Fibroblast of skin of right biceps (primary cell): ENCODE data around the gene ATL2.
"Not testable (repeated sequence)": the region's sequence is repeated elsewhere in the genome, so short reads cannot be mapped to it uniquely, and the experiment has no call there.

ENCODE experiments used
- DNase-seq: peaks from one replicate; pipeline ENCODE4 v3.0.0-alpha.2; 2013

ATL2 gene

DNA sequence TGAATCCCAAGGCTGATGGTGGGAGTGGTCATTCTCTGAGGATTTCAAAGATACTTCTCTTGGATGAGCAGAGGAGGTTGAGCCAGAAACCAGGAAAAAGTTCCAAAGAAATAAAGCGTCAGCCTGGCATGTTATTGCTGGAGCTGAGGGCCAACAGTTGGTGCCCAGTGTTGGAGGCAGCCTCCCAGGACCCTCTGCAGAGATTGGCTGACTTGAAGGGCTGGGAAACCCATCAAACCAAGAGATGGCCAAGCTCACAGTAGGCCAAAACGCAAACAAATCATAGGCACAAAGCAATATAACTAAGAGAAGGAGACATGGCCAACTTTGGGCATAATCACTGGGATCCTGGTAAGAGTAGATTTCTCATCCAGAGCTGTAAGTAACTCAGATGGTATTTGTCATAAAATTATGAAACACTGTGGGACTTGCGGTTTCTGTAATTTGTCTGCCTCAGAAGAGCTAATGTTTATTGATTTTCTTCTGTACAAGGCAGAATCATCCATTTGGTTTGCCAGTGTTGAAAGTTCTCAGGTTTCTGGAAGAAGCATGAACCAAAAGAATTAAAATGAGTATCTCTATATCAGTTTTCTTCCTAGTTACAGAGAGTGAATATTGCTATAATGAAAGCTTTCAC is 108.3 kb downstream of the ATL2 start:
- peak; percentile 63 for DNase-seq

DNA sequence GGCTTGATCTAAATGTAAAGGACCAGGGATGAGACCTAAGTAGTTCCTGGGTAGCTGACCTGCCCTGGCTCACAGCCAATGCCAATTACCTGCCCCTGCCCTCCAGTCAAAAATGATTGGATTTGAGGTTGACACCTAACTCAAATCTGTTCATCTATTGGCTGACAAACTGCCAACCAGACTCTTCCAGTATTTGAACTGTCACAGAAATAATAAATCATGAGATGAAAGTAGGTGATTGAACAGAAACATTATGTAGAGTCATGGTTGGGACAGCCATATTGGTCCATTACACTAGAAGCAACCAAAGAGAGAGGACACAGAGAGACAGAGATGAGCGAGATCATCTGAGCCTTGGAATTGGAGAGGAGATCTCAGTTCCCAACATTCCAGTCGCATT is 109.1 kb downstream of the ATL2 start:
- DNase-seq: peak; percentile 14

DNA sequence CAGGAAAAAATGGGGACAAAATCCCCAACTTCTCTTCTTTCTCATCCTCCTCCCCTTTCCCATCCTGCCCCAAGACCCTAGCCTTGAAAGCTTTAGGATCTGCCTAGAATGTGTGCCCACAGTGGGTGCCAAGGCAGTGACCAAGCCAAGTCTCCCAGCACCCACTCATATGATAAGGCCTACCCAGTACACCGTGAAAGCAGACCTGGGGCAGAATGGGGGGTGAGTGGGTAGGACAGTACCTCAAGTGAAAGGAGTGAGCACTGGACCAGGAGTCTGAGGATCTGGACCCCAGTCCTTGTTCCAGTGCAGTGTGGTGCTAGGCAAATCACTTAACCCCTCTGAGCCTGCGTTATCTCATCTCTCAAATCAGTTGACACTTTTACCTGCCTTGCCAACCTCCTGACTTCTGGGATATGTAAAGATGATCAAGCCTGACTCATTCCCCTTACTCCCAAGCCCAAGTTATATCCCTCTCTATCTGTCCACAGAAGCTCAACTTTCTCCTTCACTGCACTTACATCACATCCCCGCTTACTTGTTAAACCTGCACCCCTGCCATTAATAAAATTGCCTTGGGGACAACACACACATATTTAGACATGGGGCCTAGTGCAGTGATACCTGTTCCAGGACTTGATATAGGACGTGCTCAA is 109.7 kb downstream of the ATL2 start:
- no peak for DNase-seq

DNA sequence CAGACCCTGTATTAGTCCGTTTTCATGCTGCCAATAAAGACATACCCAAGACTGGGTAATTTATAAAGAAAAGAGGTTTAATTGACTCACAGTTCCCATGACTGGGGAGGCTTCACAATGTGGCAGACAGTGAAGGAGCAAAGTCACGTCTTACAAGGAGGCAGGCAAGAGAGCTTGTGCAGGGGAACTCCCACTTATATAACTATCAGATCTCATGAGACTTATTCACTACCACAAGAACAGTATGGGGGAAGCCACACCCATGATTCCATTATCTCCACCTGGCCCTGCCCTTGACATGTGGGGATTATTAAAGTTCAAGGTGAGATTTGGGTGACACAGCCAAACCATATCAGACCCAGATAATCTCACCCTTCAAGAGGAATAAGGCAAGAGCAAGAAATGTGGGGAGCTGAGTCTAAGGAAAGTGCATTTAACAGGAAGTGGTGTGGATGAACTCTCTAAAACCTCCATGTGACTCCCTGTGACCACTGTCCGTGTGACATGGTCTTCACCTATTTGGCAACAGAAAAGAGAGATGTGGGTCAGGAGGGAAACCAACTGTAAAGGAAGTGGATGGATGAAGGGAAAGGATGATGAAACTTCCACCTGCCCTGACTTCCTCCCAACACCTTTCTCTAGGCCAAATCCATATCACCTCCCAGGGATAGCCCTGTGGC is 110.6 kb downstream of the ATL2 start:
- DNase-seq: no peak

DNA sequence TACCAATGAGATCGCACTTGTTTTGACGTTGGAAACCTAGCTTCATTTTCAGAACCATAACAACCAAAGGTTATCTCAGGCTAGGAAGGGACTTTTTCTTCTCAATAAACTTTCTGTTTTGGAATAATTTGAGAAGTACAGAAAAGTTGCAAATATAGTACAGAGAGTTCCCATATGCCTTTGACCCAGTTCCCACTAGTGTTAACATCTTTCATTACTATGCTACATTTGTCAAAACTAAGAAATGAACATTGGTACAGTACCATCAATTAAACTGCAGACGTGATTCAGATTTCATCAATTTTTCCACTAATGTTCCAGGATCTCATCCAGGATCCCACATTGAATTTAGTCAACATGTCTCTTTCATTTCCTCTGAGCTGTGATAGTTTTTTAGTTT is 111.6 kb downstream of the ATL2 start:
- no peak for DNase-seq

DNA sequence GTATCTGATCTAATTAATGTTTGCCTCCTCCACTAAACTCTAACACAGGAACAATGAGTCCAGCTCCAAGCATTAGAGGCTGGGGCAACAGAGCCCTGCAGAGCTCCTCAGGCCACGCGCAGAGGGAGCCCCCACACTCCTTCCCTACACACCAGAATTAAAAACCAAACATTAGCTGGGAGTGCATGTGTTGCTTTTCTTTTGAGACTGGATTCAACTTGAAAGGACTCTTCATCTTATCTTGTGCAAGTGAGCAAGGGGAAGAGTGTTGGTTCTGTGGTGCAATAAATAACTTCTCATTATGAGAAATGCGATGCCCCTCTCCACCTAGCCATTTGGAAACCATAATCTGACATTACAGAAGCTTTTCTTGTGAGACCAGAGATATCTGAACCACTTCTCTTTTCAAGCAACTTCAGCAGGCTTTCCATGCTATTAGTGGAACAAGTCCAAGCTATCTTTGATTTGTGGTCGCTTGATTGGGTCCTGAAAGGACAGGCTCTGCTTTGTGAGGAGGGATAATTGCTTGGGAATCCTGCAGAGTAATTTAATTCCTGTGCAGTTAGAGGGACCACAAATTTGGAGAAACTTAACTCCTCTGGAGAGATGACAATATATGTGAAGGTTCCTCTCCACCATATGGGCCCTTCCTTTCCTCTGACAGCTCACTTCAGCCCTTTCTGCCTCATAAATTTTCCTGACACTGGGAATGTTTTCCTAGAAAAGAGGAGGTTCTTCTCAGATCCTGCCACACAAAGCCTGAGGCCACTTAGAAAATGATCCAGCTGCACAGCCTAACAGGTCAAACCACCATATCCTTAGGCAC is 112.5 kb downstream of the ATL2 start:
- peak; percentile 72 for DNase-seq

DNA sequence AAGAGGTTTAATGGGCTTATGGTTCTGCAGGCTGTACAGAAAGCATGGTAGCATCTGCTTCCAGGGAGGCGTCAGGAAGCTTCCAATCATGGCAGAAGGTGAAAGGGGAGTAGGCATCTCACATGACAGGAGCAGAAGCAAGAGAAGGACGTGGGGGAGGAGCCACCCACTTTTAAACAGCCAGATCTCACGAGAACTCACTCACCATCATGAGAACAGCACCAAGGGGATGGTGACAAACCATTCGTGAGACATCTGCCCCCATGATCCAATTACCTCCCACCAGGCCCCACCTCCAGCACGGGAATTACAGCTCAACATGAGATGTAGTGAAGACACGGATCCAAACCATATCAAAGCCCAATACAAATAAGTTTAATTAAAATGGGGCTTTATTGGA is 113.8 kb downstream of the ATL2 start:
- DNase-seq: no peak

DNA sequence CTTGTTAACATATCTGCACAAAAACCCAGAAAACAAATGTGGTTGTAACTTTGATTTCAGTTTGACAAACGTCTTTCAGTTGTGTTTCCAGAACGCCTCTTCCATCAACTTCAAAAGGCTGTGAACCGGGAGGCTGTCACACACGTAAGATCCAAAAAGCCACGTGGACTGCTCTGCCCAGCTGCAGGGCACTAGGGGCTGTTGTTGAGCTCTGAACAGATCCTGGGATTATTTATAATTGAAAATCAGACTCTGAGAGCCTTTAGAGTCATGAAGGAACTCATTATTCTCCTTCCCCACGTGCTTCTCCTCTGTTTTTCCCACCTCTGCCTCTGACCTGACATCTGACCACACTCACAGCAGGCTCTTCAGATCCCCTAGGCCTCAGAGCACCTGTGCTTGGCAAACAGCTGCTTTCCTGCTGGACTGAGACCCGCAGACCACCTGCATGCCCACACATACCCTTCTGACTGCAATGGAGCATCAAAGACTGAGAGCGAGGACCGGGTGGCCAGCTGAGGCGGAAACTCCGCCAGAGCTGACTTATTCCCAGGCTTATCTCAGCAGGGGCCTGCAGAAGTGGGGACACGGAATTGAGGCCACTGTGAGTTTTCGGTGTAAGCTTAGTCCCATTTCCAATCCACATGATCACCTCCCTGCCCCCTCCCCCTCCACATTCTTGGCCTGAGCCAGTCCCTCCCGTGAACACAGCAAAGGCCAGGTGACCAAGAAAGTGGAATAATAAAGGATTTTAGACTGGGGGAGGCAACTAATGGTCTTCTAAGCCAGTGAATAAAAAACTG is 114.8 kb downstream of the ATL2 start:
- DNase-seq: no peak

DNA sequence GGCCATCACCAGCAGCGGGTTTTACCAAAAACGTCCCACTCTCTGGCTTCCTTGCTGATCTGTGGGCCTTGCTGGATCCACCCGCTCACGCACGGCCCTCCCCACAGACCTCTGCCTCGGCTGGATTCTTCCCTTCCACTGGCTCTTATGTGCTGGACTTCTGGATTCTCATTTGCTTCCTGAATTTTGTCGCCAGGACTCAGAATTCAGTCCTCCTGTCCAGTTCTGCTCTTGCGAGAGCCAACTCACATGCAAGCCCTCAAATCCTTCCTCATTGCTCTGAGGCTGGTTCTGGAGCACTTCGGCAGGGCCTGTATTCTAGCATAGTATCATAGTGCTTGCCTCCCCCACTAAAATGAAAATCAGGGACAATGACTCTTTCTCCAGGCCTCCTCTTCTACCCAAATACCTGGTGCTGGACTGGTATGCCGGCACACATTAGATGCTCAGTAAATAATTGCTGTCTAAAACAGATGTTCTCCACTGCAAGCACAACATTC is 115.5 kb downstream of the ATL2 start:
- no peak for DNase-seq

DNA sequence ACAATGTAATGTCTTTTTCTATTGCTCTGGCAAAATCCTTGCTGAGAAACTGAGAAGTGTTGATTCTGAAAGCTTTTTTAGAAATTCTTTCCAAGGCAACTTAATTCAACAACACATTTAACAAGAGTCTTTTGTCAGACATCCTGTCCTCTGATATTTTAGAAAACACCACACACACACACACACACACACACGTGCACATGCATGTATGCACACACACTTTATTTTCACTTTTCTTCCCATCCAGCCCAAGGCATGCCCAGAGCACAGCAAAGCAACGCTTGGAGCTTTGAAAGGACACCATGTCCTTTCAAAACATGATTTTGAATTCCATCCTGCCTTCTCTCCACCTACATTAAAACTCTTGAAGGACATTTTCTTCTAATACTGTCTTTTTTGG is 116.1 kb downstream of the ATL2 start:
- no peak for DNase-seq

DNA sequence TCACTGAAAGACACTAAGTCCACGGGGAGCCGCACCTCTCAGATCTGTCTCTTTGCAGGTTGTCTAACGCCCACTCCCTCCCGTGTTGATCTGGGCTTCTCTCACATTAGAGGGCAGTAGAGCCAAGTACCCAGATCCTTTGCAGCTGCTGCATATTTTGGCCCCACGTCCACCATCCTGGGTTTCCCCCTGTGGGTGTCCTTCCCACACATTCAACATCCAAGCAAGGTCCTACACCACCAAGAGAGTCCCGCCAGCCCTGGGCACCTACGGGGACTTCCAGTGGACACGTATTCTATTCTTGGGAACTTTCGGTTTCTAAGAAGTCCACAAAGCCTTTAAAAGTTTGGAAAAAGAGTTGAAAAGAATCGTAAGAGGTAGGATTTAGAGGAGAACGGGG is 116.6 kb downstream of the ATL2 start:
- no peak for DNase-seq

DNA sequence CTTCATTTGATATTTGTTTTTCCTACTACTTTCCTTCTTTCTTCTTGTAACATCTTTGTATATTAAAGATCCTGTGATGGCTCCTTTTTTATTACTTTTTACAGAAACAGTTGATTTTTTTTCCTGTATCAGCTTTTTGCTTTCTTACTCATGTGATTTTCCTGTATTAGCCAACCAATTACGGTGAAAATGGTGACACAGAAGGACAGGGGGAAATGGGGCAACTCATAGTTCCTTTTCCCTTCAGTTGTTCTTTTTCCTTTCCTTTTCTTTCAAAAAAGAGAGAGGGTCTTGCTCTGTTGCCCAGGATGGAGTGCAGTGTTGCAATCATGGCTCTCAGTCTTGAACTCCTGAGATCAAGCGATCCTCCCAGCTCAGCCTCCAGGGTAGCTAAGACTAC is 117.8 kb downstream of the ATL2 start:
- DNase-seq: no peak

DNA sequence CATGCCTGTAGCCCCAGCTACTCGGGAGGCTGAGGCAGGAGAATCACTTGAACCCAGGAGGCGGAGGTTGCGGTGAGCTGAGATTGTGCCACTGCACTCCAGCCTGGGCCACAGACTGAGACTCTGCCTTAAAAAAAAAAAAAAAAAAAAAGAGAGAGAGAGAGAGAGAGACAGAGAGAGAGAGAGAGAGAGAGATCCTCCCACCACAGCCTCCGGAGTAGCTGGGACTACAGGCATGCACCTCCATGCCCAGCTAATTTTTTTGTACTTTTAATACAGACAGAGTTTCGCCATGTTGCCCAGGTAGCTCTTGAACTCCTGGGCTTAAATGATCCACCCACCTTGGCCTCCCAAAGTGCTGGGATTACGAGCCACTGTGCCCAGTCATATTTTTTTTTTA is 119.4 kb downstream of the ATL2 start:
- not testable (repeated sequence) for DNase-seq

DNA sequence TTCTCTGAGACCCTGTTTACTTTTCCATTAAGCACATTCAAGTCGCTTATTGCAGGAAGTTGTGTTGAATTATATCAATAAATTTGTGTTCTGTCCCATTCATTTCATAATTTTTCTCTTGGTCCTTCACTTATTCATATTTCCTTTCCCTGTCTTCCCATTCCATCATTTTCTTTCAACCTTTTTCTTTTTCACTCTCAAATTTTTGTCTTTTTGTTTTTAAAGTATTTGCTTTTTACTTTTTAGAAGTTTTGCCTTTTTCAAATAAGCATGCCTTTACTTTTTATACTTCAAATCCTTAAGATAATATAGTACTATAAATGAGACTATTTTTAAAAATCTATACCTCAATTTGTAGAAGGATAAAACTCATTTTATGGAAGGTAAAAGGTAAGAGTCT is 120.5 kb downstream of the ATL2 start:
- no peak for DNase-seq

DNA sequence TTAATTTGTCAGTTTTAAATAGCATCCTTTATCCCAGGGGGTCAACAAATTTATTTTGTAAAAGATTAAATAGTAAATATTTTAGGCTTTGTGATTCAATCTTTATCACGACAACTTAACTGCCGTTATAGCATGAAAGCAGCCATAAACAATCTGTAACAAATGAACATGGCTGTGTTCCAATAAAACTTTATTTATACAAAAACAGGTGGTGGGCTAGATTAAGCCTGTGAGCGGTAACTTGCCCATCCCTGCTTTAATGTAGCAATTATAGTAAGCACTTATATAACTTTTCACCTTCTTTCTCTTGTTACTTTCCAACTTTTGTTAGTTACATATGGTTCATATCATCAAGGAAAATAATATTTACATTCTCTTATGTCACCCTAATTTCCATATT is 121.9 kb downstream of the ATL2 start:
- DNase-seq: no peak

DNA sequence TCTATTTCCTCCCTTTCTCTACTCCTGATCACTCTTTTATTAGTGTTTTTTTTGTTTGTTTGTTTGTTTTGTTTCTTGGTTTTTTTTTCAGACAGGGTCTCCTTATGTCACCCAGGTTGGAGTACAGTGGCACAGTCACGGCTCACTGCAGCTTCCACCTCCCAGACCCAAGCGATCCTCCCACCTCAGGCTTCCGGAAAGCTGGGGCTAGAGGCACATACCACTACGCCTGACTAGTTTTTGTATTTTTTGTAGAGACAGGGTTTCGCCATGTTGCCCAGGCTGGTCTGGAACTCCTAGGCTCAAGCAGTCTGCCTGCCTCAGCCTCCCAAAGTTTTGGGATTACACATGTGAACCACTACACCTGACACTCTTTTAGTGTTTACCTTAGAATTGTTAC is 122.3 kb downstream of the ATL2 start:
- no peak for DNase-seq

DNA sequence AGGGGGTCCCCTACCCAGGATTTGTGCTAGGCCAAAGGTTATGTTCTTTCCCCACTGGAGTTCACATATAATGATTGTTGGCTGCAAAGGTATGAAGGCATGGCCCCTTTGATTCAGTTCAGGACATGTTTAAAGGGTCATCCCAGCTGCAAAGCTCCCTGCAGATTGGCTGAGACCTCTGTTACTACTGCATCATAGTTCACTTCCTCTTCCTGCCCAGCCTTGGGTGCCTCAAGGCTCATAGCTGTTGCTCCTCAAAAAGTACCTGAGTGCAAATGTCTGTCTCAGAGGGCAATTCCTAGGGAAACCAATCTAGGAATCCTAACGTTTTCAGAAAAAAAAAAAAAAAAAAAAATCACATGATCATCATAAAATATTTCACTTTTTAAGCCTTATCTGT is 125.1 kb downstream of the ATL2 start:
- DNase-seq: no peak

DNA sequence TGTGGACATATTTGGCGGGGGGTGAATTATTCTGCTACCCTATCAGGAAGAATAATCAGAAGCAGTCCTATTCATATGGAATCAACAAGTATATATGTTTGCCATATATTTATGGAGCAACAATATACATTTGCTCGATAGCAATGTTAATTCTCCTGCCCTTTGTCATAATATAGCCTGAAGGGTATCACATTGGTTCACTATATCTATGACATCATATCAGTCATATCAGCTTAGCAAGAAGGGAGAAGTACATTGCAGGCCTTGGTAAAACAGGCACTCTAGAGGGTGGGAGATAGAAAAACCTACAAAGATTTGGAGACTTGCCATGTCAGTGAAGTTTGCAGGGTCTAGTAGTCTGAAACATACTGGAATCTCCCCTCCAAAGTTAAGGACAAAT is 128.4 kb downstream of the ATL2 start:
- no peak for DNase-seq

DNA sequence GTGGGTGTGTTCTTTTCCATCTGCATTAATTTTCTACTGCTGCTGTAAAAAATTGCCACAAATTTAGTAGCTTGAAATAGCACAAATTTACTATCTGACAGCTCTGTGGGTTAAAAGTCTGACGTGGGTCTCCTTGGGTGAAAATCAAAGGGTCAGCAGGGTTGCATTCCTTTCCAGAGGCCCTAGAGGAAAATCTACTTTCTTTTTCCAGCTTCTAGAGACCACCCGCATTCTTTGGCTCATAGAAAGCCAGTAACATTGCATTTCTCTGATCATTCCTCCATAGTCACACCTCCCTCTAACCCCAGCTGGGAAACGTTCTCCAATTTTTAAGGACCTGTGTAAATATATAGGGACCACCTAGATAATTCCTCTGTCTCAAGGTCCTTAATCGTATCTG is 128.8 kb downstream of the ATL2 start:
- DNase-seq: peak; percentile 10

DNA sequence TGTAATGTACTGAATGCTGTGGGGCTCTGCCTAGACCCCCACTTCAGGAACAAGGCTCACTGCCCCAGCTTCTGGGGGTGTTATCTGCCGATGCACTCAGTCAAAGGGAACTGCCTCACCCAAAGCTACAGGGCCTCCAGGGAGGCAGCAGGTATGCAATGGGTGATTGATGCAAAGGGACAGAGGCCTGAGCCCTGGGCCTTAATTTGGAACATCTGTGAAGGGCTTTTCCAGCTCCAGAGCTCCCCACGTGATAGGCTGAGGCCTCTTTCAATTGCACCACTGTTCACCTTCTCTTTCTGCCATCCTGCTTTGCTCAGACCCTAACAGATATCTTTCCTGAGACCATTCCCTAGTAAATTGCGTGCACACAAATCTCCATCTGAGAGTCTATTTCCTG is 131.0 kb downstream of the ATL2 start:
- no peak for DNase-seq

DNA sequence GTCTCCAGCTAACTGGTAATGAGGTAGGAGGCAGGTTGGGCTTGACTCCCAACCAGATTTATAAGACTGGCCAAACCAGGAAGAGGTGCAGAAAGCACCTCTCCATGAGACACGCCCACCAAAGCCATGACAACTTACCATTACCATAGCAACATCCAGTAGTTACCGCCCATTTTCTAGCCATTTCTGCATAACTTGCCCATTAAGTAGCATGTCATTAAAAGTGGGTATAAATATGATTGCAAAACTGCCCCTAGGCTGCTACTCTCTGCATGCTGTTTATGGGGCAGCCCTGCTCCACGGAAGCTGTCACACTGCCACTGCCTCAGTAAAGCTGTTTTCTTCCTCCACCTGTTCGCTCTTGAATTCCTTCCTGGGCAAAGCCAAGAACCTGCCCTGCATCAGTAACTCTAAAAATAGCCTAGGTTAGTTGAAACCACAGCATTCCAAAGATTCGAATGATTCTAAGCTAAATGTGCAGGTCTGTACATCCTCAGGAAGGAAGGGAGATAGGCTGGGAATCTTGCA is 131.9 kb downstream of the ATL2 start:
- DNase-seq: peak; percentile 37

DNA sequence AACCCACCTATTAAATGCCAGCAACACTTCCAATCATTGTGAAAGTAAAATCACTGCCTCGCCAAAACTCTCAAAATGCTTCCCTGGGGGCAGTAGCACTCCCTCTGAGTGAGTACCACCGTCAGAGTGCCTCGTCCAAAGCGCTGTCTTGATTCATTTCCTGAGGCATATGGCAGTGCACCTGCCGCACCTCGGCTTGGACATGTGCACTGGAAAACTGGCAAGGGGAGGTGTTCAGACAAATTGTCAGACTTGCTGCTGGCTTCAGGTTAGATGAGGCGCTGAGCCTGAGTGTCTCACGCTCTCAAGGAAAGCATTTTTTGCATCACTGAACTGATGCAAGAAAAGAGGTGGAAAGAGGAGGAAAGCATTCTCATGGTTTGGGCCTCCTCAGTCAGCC is 132.8 kb downstream of the ATL2 start:
- no peak for DNase-seq
